GM12874 (cell line): ENCODE data around the gene PDSS2.

ENCODE experiments used
- TF ChIP-seq, protein P1 (sequence below): IDR thresholded peaks from 2 replicates; pipeline ENCODE4 v1.5.1; 2011; ENCODE audit warnings: low read depth, mild to moderate bottlenecking, control low read depth, low read length, moderate library complexity; ENCODE audit not compliant: insufficient read depth

Gene PDSS2

DNA sequence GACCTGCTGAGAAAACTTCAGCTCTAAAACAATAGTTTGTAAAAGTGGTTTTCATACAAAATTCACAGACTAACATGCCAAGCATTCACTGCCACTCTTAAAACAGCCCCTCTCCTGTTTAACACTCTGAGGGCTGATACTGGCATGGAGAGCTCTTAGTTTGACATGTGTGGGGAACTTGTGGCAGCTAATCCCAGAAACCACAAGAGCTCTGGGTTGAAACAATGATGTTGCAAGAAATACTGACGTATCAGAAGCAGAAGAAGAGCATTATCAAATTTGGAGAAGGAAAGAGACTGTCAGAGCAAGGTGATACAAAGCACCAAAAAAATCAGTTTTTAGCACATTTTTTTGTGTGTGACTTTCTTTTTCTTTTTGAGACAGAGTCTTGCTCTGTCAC is 349.2 kb downstream of the PDSS2 start:
- TF ChIP-seq, protein P1, sequence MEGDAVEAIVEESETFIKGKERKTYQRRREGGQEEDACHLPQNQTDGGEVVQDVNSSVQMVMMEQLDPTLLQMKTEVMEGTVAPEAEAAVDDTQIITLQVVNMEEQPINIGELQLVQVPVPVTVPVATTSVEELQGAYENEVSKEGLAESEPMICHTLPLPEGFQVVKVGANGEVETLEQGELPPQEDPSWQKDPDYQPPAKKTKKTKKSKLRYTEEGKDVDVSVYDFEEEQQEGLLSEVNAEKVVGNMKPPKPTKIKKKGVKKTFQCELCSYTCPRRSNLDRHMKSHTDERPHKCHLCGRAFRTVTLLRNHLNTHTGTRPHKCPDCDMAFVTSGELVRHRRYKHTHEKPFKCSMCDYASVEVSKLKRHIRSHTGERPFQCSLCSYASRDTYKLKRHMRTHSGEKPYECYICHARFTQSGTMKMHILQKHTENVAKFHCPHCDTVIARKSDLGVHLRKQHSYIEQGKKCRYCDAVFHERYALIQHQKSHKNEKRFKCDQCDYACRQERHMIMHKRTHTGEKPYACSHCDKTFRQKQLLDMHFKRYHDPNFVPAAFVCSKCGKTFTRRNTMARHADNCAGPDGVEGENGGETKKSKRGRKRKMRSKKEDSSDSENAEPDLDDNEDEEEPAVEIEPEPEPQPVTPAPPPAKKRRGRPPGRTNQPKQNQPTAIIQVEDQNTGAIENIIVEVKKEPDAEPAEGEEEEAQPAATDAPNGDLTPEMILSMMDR: no peak

DNA sequence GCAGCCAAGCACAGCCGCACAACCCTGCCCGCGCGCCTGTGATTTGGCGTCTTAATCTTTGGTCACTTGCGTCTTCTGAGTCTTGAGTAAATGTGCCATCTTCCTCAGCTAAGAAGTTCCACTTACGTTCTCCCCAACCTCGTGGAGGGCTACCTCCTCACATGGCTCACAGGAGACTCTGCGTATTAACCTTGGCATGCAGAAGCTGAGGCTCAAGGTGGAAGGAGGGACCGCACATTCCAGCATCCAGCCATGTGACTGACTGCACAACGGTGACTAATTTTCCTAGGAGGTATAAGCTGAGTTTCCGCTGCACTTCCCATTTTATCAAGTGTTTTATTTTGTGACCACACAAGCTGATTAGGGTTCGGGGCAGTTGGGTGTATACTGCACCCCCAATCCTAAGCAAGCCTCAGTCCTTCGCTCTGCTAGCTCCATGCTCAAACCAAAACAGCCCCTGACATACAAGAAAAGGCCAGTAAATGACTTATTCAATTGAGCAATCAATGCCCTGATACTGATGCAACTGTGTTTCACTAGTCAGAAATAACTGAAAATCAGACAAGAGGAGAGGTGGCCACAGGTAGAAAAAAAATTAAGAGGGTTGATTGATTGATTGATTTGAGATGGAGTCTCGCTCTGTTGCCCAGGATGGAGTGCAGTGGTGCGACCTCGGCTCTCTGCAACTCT is 351.0 kb downstream of the PDSS2 start:
- TF ChIP-seq, protein P1: no peak

DNA sequence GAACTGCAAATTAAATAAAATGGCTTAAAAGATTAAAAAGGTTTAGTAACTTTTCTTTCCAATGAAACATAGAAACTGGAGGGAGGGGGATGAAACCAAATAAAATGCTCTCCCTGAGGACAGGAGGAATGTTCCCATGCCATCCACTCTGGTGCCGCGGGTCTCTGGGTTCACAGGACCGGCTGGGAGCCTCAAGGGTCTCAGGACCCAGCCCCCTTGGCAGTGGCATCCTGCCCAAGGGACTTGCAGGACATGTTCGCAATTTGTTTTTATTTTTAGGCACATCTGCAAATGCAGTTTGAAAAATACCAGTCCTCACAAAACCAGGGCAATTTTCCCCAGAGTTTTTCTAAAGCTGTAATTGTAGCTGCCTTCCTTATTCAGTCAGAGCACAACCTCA is 351.6 kb downstream of the PDSS2 start:
- TF ChIP-seq, protein P1: no peak

DNA sequence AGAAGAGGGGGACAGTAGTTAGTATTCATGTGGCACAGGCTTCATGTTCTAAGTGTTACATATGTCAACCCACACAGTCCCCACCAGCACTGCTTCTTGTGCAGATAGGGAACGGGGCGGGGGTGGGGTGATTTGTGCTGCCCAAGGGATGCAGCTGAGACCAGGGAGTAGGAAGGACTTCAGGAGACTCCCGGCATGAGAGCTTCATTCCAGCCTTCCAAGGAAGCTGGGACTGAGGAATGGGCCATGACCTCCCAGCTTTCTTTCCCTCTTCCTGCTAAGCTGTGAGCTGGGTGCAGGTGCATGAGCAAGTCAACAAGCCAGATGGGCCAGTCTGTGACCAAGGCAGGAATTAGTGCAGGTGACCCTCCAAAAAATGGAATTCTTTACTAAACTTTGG is 353.2 kb downstream of the PDSS2 start:
- TF ChIP-seq, protein P1: no peak

DNA sequence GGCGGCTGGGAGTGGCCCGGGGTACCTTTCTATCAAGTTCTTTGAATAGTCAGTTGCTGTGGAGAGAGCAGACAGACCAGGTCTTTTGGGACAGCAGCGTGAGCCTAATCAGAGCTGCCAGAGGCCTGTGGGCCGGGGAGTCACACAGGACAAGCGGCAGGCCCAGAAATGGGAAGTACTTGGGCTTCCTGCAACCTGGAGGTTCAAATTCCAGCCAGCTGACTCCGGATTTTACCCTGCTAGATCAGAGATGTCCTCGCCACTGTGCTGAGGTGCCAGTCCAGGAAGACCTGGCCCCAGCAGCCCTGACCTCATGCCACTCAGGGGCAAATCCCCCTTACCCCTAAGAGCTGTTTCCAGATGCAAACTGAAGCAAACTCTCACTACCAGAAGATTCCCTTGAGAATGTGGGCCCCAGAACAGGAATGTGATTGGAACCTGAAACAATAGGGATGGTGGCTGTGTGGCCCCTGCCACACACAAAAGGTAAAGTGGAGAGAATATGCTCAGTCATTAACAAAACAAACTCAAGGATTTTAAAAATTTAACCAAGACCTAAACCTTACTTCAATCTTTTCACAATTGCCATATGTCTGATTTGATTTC is 353.8 kb downstream of the PDSS2 start:
- TF ChIP-seq, protein P1: no peak

DNA sequence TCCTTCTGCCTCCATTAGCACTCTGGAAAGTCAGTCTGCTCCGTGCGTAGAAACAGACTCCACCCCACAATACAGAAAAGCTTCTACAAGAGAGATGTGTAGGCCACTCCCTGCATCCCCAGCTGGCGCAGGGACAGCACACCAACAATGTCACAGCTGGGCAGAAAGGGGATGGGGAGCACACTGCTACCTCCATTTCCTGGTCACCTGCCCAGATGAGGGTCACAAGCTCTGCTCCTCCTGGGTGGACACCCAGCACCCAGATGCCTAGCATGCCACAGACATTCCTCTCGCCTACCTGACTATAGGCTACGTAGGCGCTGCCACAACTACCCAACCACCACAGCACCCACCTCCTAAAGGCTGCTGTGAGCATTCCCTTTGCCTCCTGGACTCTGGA is 356.3 kb downstream of the PDSS2 start:
- TF ChIP-seq, protein P1: no peak
